ENCODE data around the gene ZNF732. TPM values are rescaled to one million over a fixed set of nuclear protein-coding genes. Genes with fewer than 3 reads are reported as not detected.
"Not testable (repeated sequence)": the region's sequence is repeated elsewhere in the genome, so short reads cannot be mapped to it uniquely, and the experiment has no call there.

The ZNF732 gene
- polyA plus RNA-seq, 12 donors: 0.42 to 2.4 (median 1.1) TPM; not detected in 2

- DNase-seq: no peak
Measured at GRCh38 chr4:253936-254756, 51.1 kb downstream of the ZNF732 start.

- DNase-seq: no peak
Measured at GRCh38 chr4:252065-252601, 53.1 kb downstream of the ZNF732 start.

- no peak for DNase-seq
Measured at GRCh38 chr4:244471-244870, 60.8 kb downstream of the ZNF732 start.

- DNase-seq: no peak
Measured at GRCh38 chr4:243426-243825, 61.8 kb downstream of the ZNF732 start.

GRCh38 chr4:242121-242848 lies 63.0 kb downstream of the ZNF732 start:
- peak; percentile 7 for DNase-seq

- not testable (repeated sequence) for DNase-seq
Measured at GRCh38 chr4:241411-241810, 63.9 kb downstream of the ZNF732 start.

- DNase-seq: no peak
Measured at GRCh38 chr4:236028-236427, 69.2 kb downstream of the ZNF732 start.

GRCh38 chr4:234178-234577 lies 71.1 kb downstream of the ZNF732 start:
- DNase-seq: no peak

GRCh38 chr4:223913-224497 lies 81.3 kb downstream of the ZNF732 start:
- no peak for DNase-seq

Other genes with a start within 250 kb of the ZNF732 start
- gene ZNF718, start 181.0 kb downstream of the ZNF732 start, polyA plus RNA-seq (ENCODE audit: insufficient read length in 12 of 12): 10 to 100 TPM in 3 of 12 donors, 1 to 10 TPM in 8, not detected in 1; 3.5 to 15.2 (median 8.1) TPM
- gene ZNF141, start 32.3 kb upstream of the ZNF732 start, polyA plus RNA-seq (ENCODE audit: insufficient read length in 12 of 12): 10 to 100 TPM in 11 of 12 donors, not detected in 1; 10.2 to 27.5 (median 19.2) TPM
- 10 to 100 TPM in 11 of 12 donors, not detected in 1; 15.7 to 32.1 (median 24.5) TPM for gene ZNF721, start 193.7 kb upstream of the ZNF732 start, polyA plus RNA-seq (ENCODE audit: insufficient read length in 12 of 12)
- gene PIGG, start 193.7 kb upstream of the ZNF732 start, polyA plus RNA-seq (ENCODE audit: insufficient read length in 12 of 12): 10 to 100 TPM in 11 of 12 donors, not detected in 1; 25.1 to 57.2 (median 36.2) TPM